GM13976 (cell line): ENCODE data around the gene SNAI3.

Experiments
- DNase-seq: peaks from one replicate; pipeline ENCODE4 v3.0.0; 2012; ENCODE audit warnings: low spot score
- CTCF ChIP-seq: IDR thresholded peaks from 2 replicates; pipeline ENCODE4 v1.5.1; 2012; ENCODE audit warnings: borderline replicate concordance, mild to moderate bottlenecking; ENCODE audit not compliant: insufficient read depth; ENCODE audit errors: extremely low read depth, missing control alignments, control extremely low read depth
- in situ Hi-C: fragments of 300-500 bp; cut with MboI; formaldehyde crosslinking; loops from one replicate; pipeline ENCODE4 v1.12.0; 2022; ENCODE audit warnings: low sequenced_read_pairs, mixed read lengths, inconsistent platforms; ENCODE audit not compliant: unreplicated experiment

SNAI3 gene

GRCh38 chr16:88665570-88665969 is 20.7 kb downstream of the SNAI3 start:
- no peak for DNase-seq
- in situ Hi-C loops: no loop called here
- no peak for TF ChIP-seq CTCF

GRCh38 chr16:88665148-88665547 is 21.2 kb downstream of the SNAI3 start:
- TF ChIP-seq CTCF: no peak
- no peak for DNase-seq
- in situ Hi-C loops: no loop called here

GRCh38 chr16:88662843-88663606 is 23.3 kb downstream of the SNAI3 start, which contains the start of gene MVD:
Gene MVD (minus strand): TSS chr16:88663091. CDS start chr16:88663080, 11 bp downstream.
- in situ Hi-C loops: no loop called here
- TF ChIP-seq CTCF: no peak

GRCh38 chr16:88662222-88662842 is 24.0 kb downstream of the SNAI3 start:
- DNase-seq: no peak
- in situ Hi-C loops: no loop called here
- no peak for TF ChIP-seq CTCF

More at GRCh38 chr16:88662843-88663606, 23.3 kb downstream of the SNAI3 start, which contains the start of gene MVD:
- peak; percentile 100 for DNase-seq

- TF ChIP-seq CTCF: no peak
- in situ Hi-C loops: no loop called here
- DNase-seq: no peak
Observed at GRCh38 chr16:88661468-88661867, 24.8 kb downstream of the SNAI3 start.

GRCh38 chr16:88659160-88659559 is 27.1 kb downstream of the SNAI3 start:
- TF ChIP-seq CTCF: no peak
- in situ Hi-C loops: no loop called here
- DNase-seq: no peak
